GM10266 (cell line): Measurements from ENCODE around the gene XPO1.
"Not testable (repeated sequence)": the region's sequence is repeated elsewhere in the genome, so short reads cannot be mapped to it uniquely, and the experiment has no call there.

Experiments
- DNase-seq: peaks from one replicate; pipeline ENCODE4 v3.0.0; 2012; ENCODE audit errors: extremely low spot score
- CTCF ChIP-seq: IDR thresholded peaks from 2 replicates; pipeline ENCODE4 v1.5.1; 2012; ENCODE audit warnings: mild to moderate bottlenecking, low read depth; ENCODE audit not compliant: control insufficient read depth, insufficient read depth; ENCODE audit errors: missing control alignments

XPO1 gene

DNA sequence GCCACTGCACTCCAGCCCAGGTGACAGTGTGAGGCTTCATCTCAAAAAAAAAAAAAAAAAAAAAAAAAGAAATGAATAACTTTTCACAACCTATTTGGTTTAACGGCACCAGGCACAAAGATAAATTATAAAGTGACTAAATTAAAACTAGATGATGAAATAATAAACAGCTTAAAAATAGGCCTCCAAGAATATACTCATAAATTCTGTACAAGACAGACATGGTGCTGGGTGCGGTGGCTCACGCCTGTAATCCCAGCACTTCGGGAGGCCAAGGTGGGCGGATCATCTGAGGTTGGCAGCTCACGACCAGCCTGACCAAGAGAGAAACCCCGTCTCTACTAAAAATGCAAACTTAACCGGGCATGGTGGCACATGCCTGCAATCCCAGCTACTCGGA lies 87.0 kb downstream of the XPO1 start:
- no peak for TF ChIP-seq CTCF
- no peak for DNase-seq

DNA sequence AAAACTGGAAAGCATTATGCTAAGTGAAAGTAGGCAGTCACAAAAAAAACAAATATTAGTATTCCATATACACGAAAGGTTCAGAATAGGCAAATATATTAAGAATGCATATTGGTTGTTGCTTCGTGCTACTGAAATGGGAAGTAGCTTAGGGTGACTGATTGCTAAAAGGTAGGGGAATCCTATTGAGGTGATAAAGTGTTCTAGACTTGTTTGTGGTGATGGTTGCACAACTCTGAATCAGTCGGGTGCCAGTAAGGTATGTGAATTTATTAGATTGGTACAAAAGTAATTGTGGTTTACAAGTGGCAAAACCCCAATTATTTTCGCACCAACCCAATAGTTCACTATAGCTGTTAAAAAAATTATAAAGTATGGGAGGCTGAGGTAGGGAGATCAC lies 88.0 kb downstream of the XPO1 start:
- TF ChIP-seq CTCF = no peak
- DNase-seq = no peak

DNA sequence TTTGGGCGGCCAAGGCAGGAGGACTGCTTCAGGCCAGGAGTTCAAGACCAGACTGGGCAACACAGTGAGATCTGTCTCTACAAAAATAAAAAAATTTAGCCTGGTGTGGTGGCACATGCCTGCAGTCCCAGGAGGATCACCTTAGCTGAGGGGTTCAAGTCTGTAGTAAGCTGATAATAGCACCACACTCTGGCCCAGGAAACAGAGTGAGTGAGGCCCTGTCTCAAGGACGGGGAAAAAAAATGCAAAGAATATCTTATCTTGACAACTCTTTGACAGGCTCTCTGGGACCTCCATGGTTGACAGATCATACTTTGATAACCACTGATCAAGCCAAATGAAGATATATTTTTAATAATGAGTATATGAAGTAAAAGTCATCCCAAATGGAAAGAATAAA lies 89.9 kb downstream of the XPO1 start:
- no peak for DNase-seq
- TF ChIP-seq CTCF = no peak

DNA sequence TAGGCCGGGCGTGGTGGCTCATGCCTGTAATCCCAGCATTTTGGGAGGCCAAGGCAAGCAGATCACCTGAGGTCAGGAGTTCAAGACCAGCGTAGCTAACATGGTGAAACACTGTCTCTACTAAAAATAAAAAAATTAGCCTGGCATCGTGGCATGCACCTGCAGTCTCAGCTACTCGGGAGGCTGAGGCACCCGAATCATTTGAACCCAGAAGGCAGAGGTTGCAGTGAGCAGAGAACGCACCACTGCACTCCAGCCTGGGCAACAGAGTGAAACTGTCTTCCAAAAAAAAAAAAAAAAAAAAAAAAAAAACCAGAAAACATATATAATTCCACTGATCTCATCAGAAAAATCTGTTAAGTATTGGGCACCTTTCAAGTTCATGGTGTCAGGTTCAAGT lies 91.2 kb downstream of the XPO1 start:
- not testable (repeated sequence) for DNase-seq

DNA sequence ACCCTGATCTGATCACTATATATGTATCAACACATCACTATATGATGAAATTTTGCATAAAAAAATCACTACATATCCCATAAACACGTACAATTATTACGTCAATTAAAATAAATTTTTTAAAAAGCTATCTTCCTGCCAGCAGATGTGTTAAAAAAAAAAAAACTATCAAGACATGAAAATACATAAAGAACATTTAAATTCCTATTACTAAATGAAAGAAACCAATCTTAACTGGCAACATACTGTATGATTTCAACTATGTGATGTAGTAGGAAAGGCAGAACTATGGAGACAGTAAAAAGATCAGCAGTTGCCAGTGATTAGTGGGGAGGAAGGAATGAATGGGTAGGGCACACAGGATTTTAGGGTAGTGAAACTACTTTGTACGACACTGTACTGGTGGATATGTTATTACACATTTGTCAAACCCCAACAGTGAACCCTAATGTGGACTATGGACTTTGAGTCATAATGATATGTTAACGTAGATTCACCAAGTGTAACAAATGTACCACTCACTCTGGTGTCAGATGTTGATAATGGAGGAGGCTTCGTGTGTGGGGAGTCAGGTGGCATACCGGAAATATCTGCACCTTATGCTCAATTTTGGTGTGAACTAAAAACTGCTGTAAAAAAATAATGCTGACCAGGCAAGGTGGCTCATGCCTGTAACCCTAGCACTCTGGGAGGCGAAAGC lies 94.7 kb downstream of the XPO1 start:
- TF ChIP-seq CTCF = no peak
- DNase-seq = peak; percentile 30

DNA sequence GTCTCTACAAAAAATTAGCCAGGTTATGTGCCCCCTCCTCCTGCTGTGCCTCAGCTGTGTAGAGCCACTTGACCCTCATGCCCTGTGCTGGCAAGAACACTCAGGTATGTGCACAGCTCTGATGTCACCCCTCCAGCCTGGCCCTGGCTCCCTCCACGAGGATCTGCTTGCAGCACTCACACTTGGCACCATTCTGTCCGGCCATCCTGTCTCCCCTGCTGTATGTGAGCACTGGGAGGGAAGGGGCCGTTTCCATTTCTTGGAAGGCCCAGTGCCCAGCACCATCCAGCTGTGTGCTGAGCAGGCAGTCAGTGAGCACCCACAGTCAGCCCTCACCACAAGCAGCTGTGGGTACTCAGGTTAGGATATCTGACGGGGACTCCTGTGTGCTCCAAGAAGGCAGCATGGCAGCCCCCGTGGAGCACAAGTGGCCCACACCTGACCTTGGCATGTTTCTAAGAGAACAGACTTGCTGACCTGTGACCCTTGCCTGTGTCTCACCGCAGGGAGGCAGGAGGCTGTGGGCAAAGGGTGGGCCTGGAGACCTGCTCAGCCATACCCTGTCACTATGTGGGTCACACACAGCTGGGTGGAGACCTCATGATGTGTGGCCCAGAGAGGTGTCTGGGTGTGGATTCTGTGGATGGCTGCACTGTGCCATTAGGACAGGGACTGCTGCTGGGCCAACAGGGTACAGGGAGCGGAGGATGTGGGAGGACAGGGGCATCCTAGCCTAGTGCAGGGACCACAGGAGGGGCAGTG lies 98.7 kb downstream of the XPO1 start:
- TF ChIP-seq CTCF = no peak
- no peak for DNase-seq

GRCh38 chr2:61438670-61439069 lies 99.5 kb downstream of the XPO1 start:
- no peak for DNase-seq
- no peak for TF ChIP-seq CTCF
